Left lung (tissue), 10 donors: Measurements from ENCODE around the gene SYDE1. TPM values are rescaled to one million over a fixed set of nuclear protein-coding genes. Genes with fewer than 3 reads are reported as not detected.
"Not testable (repeated sequence)": the region's sequence is repeated elsewhere in the genome, so short reads cannot be mapped to it uniquely, and the experiment has no call there.

ENCODE experiments used
- ATAC-seq: fragments of 200-7000 bp; cut with Tn5 transposase; one replicate; pipeline ENCODE4 v1.9.1; 2020; ENCODE audit warnings: moderate library complexity
- DNase-seq, 4 donors: peaks; one replicate each; pipeline ENCODE4 v3.0.0-alpha.2; 2013 to 2020
- H3K27ac ChIP-seq, 2 donors: fragments of 200-600 bp; sonication (generic) in 1 of 2; one replicate each; pipeline versions ENCODE4 v1.5.0 to v1.8.0; 2020 to 2021
- H3K27me3 ChIP-seq, 2 donors: fragments of 200-600 bp; sonication (generic) in 1 of 2; one replicate each; pipeline versions ENCODE4 v1.5.0 to v1.8.0; 2020 to 2021
- H3K36me3 ChIP-seq, 2 donors: fragments of 200-600 bp; sonication (generic) in 1 of 2; one replicate each; pipeline versions ENCODE4 v1.5.0 to v1.8.0; 2020 to 2021
- H3K4me1 ChIP-seq, 2 donors: fragments of 200-600 bp; one replicate each; pipeline ENCODE4 v1.8.0; 2021
- H3K4me3 ChIP-seq, 2 donors: fragments of 200-600 bp; sonication (generic) in 1 of 2; one replicate each; pipeline versions ENCODE4 v1.5.0 to v1.8.0; 2020 to 2021; ENCODE audit warnings: mild to moderate bottlenecking in 1 of 2
- H3K9me3 ChIP-seq, 2 donors: fragments of 200-600 bp; sonication (generic) in 1 of 2; one replicate each; pipeline versions ENCODE4 v1.5.0 to v1.8.0; 2020 to 2021
- CTCF ChIP-seq, 2 donors: fragments of 200-600 bp; sonication (generic) in 1 of 2; IDR thresholded peaks; one replicate each; pipeline versions ENCODE4 v1.5.0 to v1.8.0; 2021; ENCODE audit warnings: antibody characterized with exemption in 2 of 2
- intact Hi-C, 2 donors: fragments of 100-400 bp; cut with DNase I; formaldehyde crosslinking; loops; one replicate each; pipeline versions ENCODE4 v1.11.2 to v1.14.2; 2022
- polyA plus RNA-seq, 6 donors: library from polyadenylated mRNA; unstranded; fragments of 120-200 nt; gene quantifications; one replicate each; pipeline ENCODE4 v1.2.1, GENCODE V29; 2013; ENCODE audit not compliant: insufficient read length in 6 of 6
- total RNA-seq, 2 donors: library from RNA; stranded (reverse); fragmentation: NEBNext Ultra II Directional; extraction: Animal tissue kit (Norgen Biotek cat#: 25700); gene quantifications; one replicate each; pipeline ENCODE4 v1.2.1, GENCODE V29; 2021
- donor health status: DM: no; HTN: yes; CAD: no.
- donor health status: DM: no; HTN: no; CAD: no.

Gene SYDE1
- total and polyA plus RNA-seq, 8 donors: 16.6 to 33.8 (median 22.5) TPM

DNA sequence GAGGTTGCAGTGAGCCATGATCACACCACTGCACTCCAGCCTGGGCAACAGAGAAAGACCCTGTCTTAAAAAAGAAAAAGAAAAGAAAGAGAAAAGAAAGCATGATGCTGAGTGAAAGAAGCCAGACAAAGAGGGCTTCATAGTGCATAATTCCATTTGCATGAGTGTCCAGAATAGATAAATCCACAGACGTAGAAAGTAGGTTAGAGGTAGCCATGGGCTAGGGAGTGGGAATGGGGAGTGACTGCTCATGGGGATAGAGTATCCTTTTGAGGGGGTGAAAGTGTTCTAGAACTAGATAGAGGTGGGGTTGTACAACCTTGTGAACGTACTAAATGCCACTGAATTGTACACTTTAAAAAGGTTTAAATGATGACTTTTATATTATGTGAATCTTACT lies 32.8 kb upstream of the SYDE1 start:
- no peaks in the 10 kb centered on the region for H3K9me3 ChIP-seq
- ATAC-seq (no peak), DNase-seq (no peak)
- no peak overlapping the region for H3K27ac ChIP-seq
- intact Hi-C loops: no loop called here
- no peak overlapping the region for H3K4me3 ChIP-seq
- no peaks in the 10 kb centered on the region for H3K36me3 ChIP-seq
- no peaks in the 10 kb centered on the region for H3K4me1 ChIP-seq
- H3K27me3 ChIP-seq: peaks cover 0 to 12% of the 10 kb centered on the region in 2 donors
- TF ChIP-seq CTCF (IDR thresholded peaks at IDR 0.05): no peak

DNA sequence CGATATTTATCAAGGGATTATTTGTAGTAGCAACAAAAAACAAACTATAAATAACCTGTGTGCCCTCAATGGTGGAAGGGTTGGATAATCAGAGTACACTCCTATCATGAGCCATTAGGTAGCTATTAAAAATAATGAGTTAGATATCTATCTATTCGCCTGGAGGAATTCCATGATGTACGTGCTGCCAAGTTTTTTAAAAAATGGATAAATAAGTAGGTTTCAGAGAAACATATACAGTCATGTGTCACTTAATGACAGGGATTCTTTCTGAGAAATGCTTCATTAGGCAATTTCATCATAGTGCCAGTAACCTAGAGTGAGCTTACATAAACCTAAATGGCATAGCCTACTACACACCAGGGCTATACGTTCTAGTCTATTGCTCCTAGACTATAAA lies 31.4 kb upstream of the SYDE1 start:
- no peak for ATAC-seq
- no peaks in the 10 kb centered on the region for H3K9me3 ChIP-seq
- H3K27ac ChIP-seq: no peak overlapping the region
- DNase-seq: no peak
- no peak for TF ChIP-seq CTCF (IDR thresholded peaks at IDR 0.05)
- intact Hi-C loops: no loop called here
- H3K27me3 ChIP-seq: peaks cover 0 to 17% of the 10 kb centered on the region in 2 donors
- no peak overlapping the region for H3K4me3 ChIP-seq
- no peaks in the 10 kb centered on the region for H3K4me1 ChIP-seq
- no peaks in the 10 kb centered on the region for H3K36me3 ChIP-seq

- H3K27ac ChIP-seq, ATAC-seq, H3K36me3 ChIP-seq, H3K4me1 ChIP-seq, H3K9me3 ChIP-seq, H3K4me3 ChIP-seq, intact Hi-C loops: not testable (repeated sequence)
- DNase-seq: peak in 1 of 4 donors; percentile 2
- H3K27me3 ChIP-seq: peaks cover 0 to 51% of the 10 kb centered on the region in 2 donors
These were observed 27.2 kb upstream of the SYDE1 start for GRCh38 chr19:15080002-15080401.

DNA sequence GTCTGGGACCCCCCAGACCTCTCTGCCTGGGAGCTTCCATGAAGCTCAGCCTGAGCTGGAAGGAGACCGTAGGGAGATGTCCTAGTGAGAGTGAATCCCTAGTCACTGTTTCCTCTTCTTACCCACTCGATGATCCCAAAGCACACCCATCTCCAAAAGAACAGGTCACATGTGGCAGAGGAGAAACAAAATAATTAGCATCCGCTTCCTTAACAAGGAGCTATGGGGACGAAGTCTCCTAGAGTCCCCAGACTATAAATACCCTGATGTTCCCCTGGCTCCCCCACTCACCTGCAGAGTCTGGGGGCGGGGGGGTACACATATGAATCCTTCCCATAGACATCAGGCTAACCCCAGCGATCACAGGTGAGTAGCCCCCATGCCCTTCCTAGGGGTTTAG lies 25.3 kb upstream of the SYDE1 start, which contains the start of gene OR1I1:
Gene OR1I1, plus strand, starts transcription at position 301 of the 400 bp plus-strand sequence. CDS start 4,855 bp downstream, outside the sequence.
- DNase-seq (no peak), ATAC-seq (no peak)
- intact Hi-C loops: no loop called here
- H3K4me1 ChIP-seq: no peaks in the 10 kb centered on the region
- H3K27me3 ChIP-seq: peaks cover 0 to 59% of the 10 kb centered on the region in 2 donors
- no peak within 1 kb of the TSS for H3K4me3 ChIP-seq
- H3K36me3 ChIP-seq: no peaks in the 10 kb centered on the region
- no peak for TF ChIP-seq CTCF (IDR thresholded peaks at IDR 0.05)
- no peak within 1 kb of the TSS for H3K27ac ChIP-seq
- H3K9me3 ChIP-seq: no peaks in the 10 kb centered on the region

DNA sequence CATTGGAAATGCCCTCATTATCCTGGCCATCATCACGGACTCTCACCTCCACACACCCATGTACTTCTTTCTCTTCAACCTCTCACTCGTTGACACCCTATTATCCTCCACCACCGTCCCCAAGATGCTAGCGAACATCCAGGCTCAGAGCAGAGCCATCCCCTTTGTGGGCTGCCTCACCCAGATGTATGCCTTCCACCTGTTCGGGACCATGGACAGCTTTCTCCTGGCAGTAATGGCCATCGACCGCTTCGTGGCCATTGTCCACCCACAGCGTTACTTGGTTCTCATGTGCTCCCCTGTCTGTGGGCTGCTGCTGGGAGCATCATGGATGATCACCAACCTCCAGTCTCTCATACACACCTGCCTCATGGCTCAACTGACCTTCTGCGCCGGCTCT lies 20.0 kb upstream of the SYDE1 start:
- no peaks in the 10 kb centered on the region for H3K9me3 ChIP-seq
- ATAC-seq (no peak), DNase-seq (no peak)
- no peak for TF ChIP-seq CTCF (IDR thresholded peaks at IDR 0.05)
- intact Hi-C loops: no loop called here
- H3K36me3 ChIP-seq: no peaks in the 10 kb centered on the region
- peaks cover 0 to 42% of the 10 kb centered on the region in 2 donors for H3K27me3 ChIP-seq
- H3K4me3 ChIP-seq: no peak overlapping the region
- H3K4me1 ChIP-seq: no peaks in the 10 kb centered on the region
- H3K27ac ChIP-seq: no peak overlapping the region
